Spleen (tissue), 7 donors: ENCODE measurements around the gene SYNE2.

Experiments
- CTCF ChIP-seq, 11 experiments: fragments of 200-600 bp in 7 of 11; fragments of 450-650 bp in 4 of 11; sonication (generic) in 4 of 11; IDR thresholded peaks in 8 of 11; conservative IDR thresholded peaks in 3 of 11; 1 replicate in 7 of 11; 2 replicates in 4 of 11; pipeline versions ENCODE4 v1.4.0 to v1.8.0; 2016 to 2021; ENCODE audit warnings: antibody characterized with exemption in 11 of 11, inconsistent platforms in 4 of 11, mild to moderate bottlenecking in 1 of 11
- POLR2AphosphoS5 ChIP-seq, 3 donors: sonication (generic); formaldehyde crosslinking; IDR thresholded peaks; one replicate each; pipeline ENCODE4 v1.5.1; 2017; ENCODE audit warnings: antibody characterized with exemption in 3 of 3
- donor health status: DM: no; HTN: no; CAD: no; lungs with moderate emphysema.
- donor health status: DM: no; HTN: no; CAD: no.
- donor health status: DM: no; HTN: no; CAD: no.

- TF ChIP-seq POLR2AphosphoS5 (IDR thresholded peaks at IDR 0.05): no peak
- TF ChIP-seq CTCF (IDR thresholded peaks at IDR 0.05 in 8 of 11, conservative IDR thresholded peaks at IDR 0.05 in 3 of 11): no peak
Observed at GRCh38 chr14:64092338-64092737, 239.5 kb downstream of the SYNE2 start.
